HAP-1 (cell line): ENCODE measurements around the gene TJAP1.
A peak's percentile ranks its signal among the peaks of the same experiment; 100 is the strongest.

Source experiments
- DNase-seq, 2 experiments: peaks; one replicate each; pipeline ENCODE4 v3.0.0-alpha.2; 2016 to 2020; ENCODE audit warnings: low spot score in 2 of 2
- H3K27me3 ChIP-seq: fragments of 250-450 bp; sonication (Bioruptor Pico); 2 replicates; pipeline ENCODE4 v1.5.1; 2020; ENCODE audit warnings: low read depth, mild to moderate bottlenecking, moderate library complexity
- H3K36me3 ChIP-seq: fragments of 250-450 bp; sonication (Bioruptor Pico); replicated peaks from 2 replicates; pipeline ENCODE4 v1.5.1; 2020; ENCODE audit warnings: mild to moderate bottlenecking
- H3K4me1 ChIP-seq: fragments of 250-450 bp; sonication (Bioruptor Pico); 2 replicates; pipeline ENCODE4 v1.5.1; 2020; ENCODE audit warnings: mild to moderate bottlenecking
- H3K4me3 ChIP-seq: fragments of 250-450 bp; sonication (Bioruptor Pico); 2 replicates; pipeline ENCODE4 v1.5.1; 2020; ENCODE audit warnings: mild to moderate bottlenecking, moderate library complexity
- H3K9me3 ChIP-seq: fragments of 250-450 bp; sonication (Bioruptor Pico); 2 replicates; pipeline ENCODE4 v1.5.1; 2020; ENCODE audit warnings: mild to moderate bottlenecking, moderate library complexity
- in situ Hi-C: fragments of 300-500 bp; cut with MboI; formaldehyde crosslinking; loops from 3 replicates; pipeline ENCODE4 v1.14.3; 2020; ENCODE audit warnings: low sequenced_read_pairs, inconsistent platforms, mixed read lengths

The TJAP1 gene

DNA sequence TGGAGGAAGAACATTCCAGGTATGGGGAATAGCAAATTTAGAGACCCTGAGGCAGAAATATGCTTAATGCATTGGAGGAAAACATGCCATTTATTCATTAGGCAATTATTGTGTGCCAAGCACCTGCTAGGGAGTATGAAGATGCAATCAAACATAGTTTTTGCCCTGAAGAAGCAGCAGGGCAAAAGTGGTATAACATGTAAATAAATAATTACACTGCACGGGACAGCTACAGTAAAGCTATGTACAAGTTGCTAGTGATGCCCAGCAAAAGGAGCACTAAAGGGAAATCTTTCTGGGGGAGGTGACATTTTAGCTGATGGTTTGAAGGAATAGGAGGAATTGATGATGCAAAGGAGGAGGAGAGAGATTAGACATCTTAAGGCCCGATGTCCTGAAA, 624 bp upstream of the TJAP1 start:
- in situ Hi-C loops, result no loop called here
- Histone ChIP-seq H3K36me3 (no peaks in the 10 kb centered on the region; the same call in 1 of the 2 replicates), H3K4me3 (peak overlapping the region; percentile 72), H3K9me3 (no peaks in the 10 kb centered on the region), H3K27me3 (no peaks in the 10 kb centered on the region), H3K4me1 (peaks cover 5% of the 10 kb centered on the region)
- DNase-seq, result no peak

DNA sequence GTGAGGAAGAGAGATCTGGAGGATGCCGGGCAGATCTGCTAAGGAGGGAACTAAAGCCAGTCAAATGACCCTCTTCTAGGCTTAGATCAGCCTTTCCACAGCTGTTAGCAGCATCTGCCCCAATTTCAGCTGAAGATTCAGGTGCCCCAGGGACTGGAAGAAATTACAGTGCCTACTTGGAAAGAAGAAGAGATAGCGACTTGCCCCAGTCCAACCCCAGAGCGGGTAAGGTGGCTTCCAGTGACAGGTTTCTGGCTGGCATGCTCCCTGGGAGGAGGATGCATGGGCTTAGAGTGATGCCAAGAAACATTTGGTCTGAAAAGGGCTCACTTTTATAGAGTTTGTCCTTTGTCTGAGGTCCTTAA, 620 bp downstream of the TJAP1 start:
- Histone ChIP-seq H3K27me3 (no peaks in the 10 kb centered on the region), H3K4me3 (peak overlapping the region; percentile 72), H3K4me1 (peaks cover 8% of the 10 kb centered on the region), H3K9me3 (no peaks in the 10 kb centered on the region), H3K36me3 (no peaks in the 10 kb centered on the region; the same call in 1 of the 2 replicates)
- DNase-seq, result no peak
- in situ Hi-C loops, result no loop called here

DNA sequence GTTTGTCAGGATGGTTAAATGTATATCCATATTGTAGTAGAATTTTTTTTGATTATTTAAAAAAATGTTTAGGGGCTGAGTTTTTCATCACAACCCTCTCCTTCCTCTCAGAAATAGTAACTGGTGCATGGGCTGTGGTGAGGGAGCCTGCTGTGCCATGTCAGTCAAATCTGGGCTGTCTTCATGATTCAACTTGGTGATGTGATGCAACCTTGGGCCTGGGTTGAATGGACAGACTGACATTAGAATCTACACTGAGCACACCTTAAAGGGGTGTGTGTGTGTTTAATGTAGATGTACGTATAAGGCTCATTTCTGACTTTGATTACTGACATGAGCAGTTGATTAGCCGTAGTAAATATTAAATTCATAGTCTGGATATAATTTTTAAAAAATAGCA, 3.7 kb downstream of the TJAP1 start:
- H3K4me1 ChIP-seq, result peaks cover 8% of the 10 kb centered on the region
- no peaks in the 10 kb centered on the region for H3K9me3 ChIP-seq
- no peak overlapping the region for H3K4me3 ChIP-seq
- no peak for DNase-seq
- no peaks in the 10 kb centered on the region; the same call in 1 of the 2 replicates for H3K36me3 ChIP-seq
- in situ Hi-C loops, result no loop called here
- no peaks in the 10 kb centered on the region for H3K27me3 ChIP-seq

DNA sequence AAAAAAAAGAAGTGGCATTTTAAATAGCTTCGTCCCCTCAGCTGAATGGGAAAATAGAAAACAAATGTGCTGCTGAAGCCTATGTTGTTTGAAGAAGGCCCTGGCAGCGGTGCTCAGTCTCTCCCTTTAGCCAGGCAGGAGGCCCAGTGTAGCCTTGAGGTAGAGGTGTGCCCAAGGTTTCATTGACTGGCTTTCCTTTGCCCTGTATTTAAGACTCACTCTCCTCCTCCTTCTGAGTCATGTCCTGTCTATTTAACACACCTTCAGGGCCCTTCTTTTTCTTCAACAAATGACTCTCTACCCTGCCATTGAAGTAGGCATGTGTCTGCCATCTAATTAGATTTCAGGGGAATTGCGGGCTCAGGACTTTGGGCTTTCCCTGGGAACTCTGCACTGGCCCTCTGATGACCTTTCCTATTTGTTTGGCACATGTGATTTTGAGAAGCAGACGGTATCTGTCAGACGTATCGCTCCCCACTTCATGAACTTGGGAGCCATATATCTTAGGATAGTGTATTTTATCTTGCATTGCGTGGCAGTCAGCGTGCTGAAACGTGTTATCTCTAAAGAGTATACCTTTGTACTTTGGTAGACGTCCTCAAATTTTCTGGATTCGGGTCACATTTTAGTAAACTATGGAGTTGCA, 4.3 kb downstream of the TJAP1 start:
- H3K4me3 ChIP-seq, result no peak overlapping the region

DNA sequence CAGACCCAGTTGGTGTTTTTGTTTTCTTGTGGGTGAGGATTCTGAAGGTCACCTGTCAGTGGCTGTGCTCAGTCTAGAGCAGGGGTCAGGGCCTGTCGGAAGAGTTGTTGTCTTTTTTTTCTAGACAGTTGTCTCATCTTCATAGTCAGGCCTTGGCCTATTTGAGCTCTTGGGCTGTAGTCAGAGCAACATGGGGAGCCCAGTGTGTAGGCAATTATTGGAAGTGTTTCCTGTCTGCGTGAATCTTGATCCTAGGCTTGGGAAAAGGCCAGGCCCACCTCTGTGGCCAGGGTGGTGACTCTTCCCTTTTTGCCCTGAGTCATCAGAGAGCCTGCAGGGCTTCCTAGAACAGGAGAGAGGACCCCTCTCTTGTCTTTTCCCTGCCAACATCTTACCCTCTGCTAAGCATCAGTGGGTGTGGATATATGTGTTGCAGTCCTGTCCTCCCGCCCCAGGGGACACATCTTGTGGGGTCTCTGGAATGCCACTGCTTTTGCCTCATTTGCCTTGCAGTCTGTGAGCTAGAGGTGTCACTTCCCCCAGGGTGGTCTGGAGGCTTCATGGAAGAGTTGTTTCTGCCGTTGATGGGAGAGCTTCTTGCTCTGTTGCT, 11.4 kb downstream of the TJAP1 start:
- H3K27me3 ChIP-seq, result no peaks in the 10 kb centered on the region
- H3K4me1 ChIP-seq, result no peaks in the 10 kb centered on the region
- H3K36me3 ChIP-seq, result no peaks in the 10 kb centered on the region
- in situ Hi-C loops, result no loop called here
- no peak overlapping the region for H3K4me3 ChIP-seq
- no peak for DNase-seq
- no peaks in the 10 kb centered on the region for H3K9me3 ChIP-seq

More for the DNA sequence above, 4.3 kb downstream of the TJAP1 start:
- Histone ChIP-seq H3K9me3 (no peaks in the 10 kb centered on the region), H3K27me3 (no peaks in the 10 kb centered on the region), H3K36me3 (no peaks in the 10 kb centered on the region; the same call in 1 of the 2 replicates), H3K4me1 (peaks cover 8% of the 10 kb centered on the region)
- in situ Hi-C loops, result no loop called here
- no peak for DNase-seq

DNA sequence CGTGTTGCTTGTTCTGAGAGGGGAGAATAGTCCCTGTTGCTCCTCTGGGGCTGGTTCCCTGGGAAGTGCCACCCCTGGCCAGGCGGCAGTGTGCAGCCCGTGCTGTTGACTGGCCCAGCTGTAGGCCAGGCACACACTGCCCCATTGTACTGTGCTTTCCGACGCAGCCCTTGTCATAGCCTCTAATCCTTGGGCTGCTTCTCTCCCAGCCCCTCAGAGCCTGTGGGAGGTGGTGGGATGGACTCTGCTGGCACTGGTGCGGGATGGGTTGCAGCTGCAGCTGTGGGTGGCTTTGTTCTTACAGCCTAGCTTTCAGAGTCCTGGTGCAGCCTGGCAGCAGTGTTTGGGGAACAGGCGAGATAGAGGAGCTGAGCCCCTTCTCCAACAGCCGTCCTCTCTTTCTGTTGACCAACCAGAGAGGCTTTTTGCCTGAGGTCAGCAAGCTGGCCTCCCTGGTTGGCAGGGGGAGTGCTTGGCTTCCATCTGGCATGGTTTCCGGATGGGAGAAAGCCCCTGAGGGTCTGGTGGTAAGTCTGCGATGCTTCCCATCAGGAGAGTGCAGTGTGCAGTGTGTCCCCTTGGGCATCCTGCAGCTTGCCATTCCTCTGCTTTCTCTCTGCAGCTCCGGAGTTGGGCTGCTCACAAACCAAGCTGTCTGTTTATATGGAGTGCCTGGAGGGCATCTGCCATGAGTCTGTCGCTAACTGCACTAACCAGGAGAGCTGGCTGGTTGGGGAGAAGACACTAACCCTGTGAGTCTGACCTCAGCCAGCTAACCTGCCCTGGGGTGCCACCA, 12.1 kb downstream of the TJAP1 start:
- no peaks in the 10 kb centered on the region for H3K27me3 ChIP-seq
- H3K36me3 ChIP-seq, result no peaks in the 10 kb centered on the region
- H3K9me3 ChIP-seq, result no peaks in the 10 kb centered on the region
- in situ Hi-C loops, result no loop called here
- no peaks in the 10 kb centered on the region for H3K4me1 ChIP-seq
- no peak for DNase-seq
- no peak overlapping the region for H3K4me3 ChIP-seq

DNA sequence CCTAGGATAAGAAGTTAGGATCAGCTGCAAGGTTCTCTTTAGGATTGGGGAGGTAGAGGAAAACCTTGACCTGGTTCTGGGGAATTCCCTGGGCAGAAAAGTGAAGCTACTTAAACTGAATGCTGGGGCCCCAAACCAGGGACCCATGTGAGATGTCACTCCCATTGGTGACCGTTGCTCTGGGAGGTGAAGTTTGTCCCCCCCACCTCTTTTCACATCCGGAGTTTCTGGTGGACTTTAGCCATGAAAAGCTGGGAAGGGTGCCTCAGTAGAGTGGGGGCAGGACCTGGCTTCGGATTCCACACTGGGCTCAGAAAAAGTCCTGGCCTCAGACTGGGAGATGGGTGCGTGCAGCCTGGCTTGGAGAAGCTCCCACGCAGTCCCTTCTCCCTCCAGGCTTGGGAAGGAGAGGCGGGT, 13.2 kb downstream of the TJAP1 start:
- Histone ChIP-seq H3K27me3 (no peaks in the 10 kb centered on the region), H3K9me3 (no peaks in the 10 kb centered on the region), H3K4me1 (no peaks in the 10 kb centered on the region), H3K4me3 (no peak overlapping the region), H3K36me3 (no peaks in the 10 kb centered on the region)
- no peak for DNase-seq
- in situ Hi-C loops, result no loop called here

DNA sequence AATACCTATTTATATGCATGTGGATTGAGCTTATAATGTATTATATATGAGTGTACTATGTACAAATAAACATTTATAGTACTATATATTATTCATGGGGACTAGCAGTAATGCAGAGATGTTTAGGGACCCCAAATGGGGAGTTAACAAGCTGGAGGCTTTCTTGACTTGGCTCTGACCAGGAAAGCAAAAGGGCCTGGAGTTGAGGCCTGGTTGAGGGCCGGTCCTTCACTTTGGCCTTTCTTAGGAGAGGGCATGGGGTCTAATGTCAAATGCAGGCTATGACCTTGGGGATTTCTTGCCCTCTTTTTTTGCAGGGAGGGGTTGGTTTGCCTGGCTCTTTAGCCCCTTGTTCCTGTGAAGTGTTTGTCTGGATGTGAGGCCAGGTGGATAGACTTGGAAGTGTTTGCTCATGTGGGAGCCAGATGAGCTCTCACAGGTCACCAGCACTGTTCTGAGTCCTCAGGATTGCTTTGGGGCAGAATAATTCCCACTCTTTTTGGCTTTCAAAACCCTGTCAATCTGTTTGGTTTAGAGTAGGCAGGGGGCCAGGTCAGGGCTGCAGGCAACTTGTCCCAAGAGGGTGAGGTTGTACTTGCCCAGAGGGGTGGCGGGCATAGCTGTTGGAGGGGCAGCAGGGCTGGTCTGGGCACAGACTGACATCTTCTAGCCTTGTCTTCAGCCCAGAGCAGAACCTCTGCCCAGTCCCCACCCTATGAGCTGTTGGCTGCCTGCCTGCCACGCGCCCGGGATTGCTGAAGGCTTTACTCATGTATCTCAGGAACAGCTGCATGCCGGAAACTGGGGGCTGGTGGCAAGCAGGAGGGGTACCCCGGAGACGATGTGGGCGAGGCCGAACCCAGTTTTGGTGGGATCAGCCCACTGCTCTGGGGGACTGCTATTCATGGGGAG, 14.6 kb downstream of the TJAP1 start:
- Histone ChIP-seq H3K4me1 (no peaks in the 10 kb centered on the region), H3K4me3 (no peak overlapping the region), H3K36me3 (no peaks in the 10 kb centered on the region), H3K9me3 (no peaks in the 10 kb centered on the region), H3K27me3 (no peaks in the 10 kb centered on the region)
- in situ Hi-C loops, result no loop called here
- DNase-seq, result no peak

DNA sequence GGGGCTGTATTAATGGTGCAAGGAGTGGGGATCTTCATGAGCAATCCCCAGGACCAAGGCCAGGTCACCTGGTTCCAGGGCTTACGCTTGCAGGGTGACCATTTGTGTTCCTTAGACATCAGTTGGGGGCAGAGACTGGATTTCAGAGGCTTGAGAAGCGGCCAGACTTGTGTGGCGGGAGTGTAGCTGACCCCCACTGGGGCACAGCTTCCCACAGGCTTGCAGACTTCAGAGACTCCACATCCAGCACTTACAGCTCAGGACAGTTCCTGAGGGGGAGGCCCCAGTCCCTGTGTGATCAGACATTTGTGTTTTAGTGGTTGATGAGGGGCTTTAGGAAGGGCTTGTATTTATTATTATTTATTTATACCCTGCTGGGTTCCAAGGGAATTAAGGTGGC, 15.3 kb downstream of the TJAP1 start:
- no peaks in the 10 kb centered on the region for H3K9me3 ChIP-seq
- H3K4me3 ChIP-seq, result no peak overlapping the region
- in situ Hi-C loops, result no loop called here
- H3K27me3 ChIP-seq, result no peaks in the 10 kb centered on the region
- 0 out of 2 replicates have a peak, but pooled peaks cover 2% of the 10 kb centered on the region for H3K36me3 ChIP-seq
- DNase-seq, result no peak
- H3K4me1 ChIP-seq, result no peaks in the 10 kb centered on the region

DNA sequence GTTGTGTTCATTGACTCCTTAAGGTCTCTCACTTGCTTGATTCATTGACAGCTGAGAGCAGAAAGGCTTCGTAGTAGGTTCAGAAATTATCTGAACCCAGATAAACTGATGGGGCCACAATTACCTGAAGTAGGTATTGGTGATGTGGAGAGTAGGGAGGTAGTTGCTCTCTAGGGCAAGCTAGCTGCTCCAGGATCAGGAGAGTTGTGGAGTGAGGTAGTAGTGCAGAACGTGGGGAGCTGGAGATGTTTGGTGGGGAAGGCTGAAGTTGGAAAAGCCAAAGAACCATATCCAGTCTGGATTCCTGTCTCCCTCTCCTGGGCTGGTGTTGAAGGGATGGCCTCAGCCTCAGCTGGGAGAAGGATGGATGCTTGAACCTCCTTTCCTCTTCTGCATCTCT, 15.9 kb downstream of the TJAP1 start:
- in situ Hi-C loops, result no loop called here
- no peak for DNase-seq
- Histone ChIP-seq H3K9me3 (no peaks in the 10 kb centered on the region), H3K27me3 (no peaks in the 10 kb centered on the region), H3K4me1 (no peaks in the 10 kb centered on the region), H3K4me3 (no peak overlapping the region), H3K36me3 (peaks cover 4% of the 10 kb centered on the region)

DNA sequence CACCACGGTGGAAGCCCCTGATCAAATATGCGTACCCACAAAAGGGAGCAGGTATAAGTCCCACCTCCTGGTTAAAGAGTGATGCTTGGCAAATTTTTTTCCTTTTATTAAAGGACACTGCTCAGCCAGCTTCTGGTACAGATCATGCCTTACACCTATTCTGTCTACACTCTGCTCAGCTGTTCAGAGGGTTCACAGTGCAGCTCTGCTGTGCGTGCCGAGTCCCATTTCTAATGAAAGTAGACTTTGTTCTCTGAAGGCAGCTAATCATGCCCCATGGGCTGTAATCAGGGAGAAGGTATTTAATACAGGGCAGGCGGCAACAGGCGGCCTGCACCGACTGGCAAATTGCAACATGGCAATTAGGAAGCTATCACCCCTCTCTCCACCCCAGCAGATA, 16.5 kb downstream of the TJAP1 start:
- in situ Hi-C loops, result no loop called here
- DNase-seq, result no peak
- no peaks in the 10 kb centered on the region for H3K4me1 ChIP-seq

DNA sequence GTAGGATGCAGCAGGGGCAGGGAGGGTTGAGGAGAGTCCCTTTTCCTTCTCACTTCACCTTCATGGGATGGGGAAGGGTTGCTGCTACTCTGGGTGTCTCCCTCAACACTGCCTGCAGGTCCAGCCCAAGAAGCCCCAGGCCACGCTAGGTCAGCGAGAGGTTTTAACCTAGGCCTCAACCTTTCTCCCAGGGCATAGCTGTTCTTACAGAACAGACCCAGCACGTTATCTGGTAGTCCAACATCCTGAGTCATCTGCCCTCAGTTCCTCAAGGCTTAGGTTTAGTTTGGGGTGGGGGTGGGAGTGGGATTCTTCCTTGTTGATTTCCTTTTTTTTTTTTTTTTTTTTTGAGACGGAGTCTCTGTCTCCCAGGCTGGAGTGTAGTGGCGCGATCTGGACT, 17.0 kb downstream of the TJAP1 start:
- H3K9me3 ChIP-seq, result no peaks in the 10 kb centered on the region
- H3K36me3 ChIP-seq, result peaks cover 15% of the 10 kb centered on the region
- in situ Hi-C loops, result no loop called here
- no peaks in the 10 kb centered on the region for H3K27me3 ChIP-seq
- no peaks in the 10 kb centered on the region for H3K4me1 ChIP-seq
- H3K4me3 ChIP-seq, result no peak overlapping the region
- DNase-seq, result no peak

More for the DNA sequence above, 16.5 kb downstream of the TJAP1 start:
- H3K4me3 ChIP-seq, result no peak overlapping the region
- no peaks in the 10 kb centered on the region for H3K27me3 ChIP-seq
- no peaks in the 10 kb centered on the region for H3K9me3 ChIP-seq
- H3K36me3 ChIP-seq, result peaks cover 10% of the 10 kb centered on the region

DNA sequence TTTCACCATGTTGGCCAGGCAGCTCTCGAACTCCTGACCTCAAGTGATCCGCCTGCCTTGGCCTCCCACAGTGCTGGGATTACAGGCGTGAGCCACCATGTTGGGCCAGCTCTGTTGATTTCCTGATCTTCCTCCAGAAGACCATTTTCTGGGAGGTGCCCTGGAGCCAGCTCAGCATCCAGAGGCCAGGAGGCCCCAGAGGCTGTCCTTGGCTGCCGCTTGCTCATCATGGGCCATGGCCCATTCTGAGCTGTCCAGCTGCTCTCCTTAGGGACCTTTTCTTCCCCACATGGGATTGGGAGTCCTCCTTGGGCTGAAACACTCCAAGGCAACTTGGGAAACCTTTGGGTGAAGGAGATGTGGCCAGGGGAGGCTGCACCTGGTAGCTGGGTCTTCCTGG, 17.4 kb downstream of the TJAP1 start:
- DNase-seq, result no peak
- no peaks in the 10 kb centered on the region for H3K27me3 ChIP-seq
- no peaks in the 10 kb centered on the region for H3K9me3 ChIP-seq
- no peaks in the 10 kb centered on the region for H3K4me1 ChIP-seq
- H3K36me3 ChIP-seq, result peaks cover 17% of the 10 kb centered on the region
- in situ Hi-C loops, result no loop called here
- H3K4me3 ChIP-seq, result no peak overlapping the region
